LoVo (cell line): Measurements from ENCODE around the gene ANXA2.
A peak's percentile ranks its signal among the peaks of the same experiment; 100 is the strongest.
"Not testable (repeated sequence)": the region's sequence is repeated elsewhere in the genome, so short reads cannot be mapped to it uniquely, and the experiment has no call there.

Experiments
- DNase-seq: peaks from one replicate; pipeline ENCODE4 v3.0.0-alpha.2; 2016; ENCODE audit warnings: low spot score

ANXA2 gene

DNA sequence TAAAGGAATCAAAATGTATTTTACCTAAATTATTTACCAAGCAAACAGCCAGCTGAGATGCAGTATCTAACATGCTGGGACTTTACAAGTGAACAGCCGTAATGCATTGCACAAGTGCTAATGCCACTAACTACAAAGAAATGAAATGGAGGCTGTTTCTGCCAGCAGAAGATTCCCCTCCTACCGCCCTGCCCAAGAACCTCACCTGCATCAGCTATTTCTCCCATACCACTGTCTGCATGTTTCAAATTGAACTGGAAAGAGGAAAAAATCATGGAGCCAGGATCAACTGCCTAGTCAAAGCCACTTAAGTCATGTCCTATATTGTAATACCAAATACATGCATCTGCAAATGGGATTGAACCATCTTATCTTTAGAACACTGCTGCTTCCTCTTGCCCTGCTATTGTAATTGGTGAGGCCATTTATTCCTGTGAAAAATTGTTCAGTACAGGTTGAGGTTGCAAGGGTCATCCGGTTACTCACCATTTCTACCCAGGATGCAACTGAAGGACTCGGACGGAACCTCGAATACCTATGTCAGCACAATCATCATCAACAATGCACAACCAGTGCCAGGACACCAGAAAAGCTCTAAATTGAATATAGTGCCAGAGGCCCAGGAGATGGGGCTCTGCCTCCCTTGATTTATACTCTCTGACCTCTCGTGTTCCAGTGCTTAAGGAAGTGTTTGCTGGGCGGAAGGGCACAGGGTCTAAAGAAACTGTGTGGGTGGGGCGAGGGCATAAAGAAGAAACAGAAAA lies 27.5 kb downstream of the ANXA2 start:
- DNase-seq, result no peak

DNA sequence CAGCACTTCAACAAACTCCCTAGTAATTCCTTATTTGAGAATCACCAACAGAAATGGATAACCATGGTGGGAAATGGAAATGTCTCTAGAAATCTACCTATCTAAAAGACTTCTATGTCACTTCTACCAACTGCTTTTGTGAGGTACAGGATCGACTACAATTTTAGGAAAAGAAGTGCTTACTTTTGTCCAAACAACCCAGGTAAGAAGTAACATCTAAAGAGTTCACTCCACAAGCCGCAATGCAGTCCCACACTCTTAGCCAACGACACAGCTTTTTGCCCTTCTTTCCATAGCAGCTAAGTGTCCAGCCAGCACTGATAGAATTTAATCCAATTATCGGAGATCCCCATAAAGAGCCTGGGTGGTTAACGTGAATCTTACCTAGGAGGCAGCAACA lies 28.1 kb downstream of the ANXA2 start:
- no peak for DNase-seq

DNA sequence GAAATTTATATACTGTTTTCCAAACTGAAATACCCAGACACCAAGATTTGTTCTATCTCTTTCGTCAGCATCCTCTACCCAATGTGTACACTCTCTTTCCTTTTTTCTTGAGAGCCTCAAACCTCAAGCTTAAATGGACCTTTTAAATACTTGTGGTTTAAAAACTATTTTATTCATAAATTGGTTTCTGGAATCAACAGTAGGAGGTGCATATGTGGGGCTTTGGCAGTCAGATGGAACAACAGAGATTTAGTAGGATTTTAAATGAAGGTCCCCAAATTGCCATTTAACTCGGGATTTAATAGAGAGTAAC lies 33.2 kb downstream of the ANXA2 start:
- DNase-seq, result no peak

DNA sequence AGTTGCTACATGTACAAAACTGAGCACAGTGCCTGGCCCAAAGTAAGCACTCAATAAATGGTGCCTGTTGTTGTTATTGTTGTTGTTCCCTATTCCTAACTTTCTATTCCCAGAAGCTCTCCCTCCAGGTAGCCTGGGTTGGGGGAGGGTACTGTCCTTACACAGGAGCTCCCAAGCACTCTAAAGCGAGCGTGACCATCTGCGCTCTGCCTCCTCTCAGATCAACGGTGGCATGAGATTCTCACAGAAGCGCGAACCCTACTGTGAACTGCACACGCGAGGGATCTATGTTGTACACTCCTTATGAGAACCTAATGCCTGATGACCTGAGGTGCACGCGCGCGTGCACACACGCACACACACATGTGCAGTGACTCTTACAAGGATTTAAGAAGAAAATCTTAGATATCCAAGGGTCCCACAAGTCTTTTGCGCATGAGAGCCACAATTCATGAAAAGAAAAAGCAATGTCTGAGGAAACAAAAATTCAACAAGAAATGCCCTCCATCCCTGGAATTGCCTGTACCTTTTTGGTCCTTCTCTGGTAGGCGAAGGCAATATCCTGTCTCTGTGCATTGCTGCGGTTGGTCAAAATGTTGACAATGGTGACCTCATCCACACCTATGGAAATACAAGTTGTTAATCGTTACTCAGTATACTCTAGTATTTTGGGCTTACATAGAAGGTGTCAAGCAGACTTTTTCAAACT lies 33.7 kb downstream of the ANXA2 start:
- DNase-seq, result no peak

DNA sequence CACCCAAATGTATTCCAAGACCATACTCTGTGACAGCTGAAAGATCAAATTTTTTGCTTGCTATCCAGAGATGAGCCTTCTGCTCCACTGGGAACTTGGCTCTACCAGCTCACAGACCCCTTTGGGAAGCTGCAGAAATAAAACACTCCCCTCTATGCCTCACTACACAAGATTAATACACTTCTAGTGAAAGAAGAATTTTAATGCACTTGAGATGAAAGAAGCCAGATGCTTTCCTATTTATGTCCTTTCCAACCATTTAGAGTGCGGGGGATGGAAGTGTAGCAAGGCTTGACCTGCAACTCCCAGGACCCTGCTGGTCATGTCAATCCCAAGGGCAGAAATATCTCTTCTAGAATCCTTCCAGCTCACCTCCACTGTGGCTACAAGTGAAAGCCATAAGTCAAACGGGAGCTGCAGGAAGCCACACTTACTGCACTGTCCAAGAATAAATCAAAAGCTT lies 34.7 kb downstream of the ANXA2 start:
- DNase-seq, result no peak

DNA sequence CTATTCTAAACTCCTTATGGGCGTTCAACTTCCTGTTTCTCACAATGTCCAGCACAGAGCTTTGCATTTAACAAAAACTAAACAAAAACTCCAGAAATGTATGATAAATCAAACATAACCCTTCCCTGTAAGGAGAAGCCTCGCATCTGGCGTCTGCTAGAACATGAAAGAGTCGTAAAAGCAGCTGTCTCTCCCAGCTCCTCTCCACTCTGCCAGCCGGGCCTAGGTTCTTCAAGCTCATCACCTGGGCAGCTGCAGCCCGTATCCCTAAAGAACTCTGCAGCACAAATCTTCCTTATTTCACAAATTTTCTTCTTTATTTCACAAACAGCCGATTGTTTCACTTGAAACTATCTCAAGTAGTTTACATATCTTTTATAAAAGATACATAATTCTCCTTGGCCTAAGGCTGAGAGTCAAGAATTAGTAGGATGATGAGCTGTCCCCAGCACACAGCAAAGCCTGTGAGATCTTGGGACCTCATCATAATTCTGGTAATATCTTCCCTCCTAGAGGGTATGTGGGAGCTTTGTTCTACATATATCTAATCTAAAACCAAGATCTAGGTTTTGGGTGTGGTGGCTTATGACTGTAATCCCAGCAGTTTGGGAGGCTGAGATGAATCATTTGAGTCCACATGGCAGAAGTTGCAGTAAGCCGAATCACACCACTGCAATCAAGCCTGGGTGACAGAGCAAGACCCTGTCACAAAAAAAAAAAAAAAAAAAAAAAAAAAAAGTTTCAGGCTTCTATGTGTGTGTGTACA lies 35.3 kb downstream of the ANXA2 start:
- DNase-seq, result peak; percentile 41

DNA sequence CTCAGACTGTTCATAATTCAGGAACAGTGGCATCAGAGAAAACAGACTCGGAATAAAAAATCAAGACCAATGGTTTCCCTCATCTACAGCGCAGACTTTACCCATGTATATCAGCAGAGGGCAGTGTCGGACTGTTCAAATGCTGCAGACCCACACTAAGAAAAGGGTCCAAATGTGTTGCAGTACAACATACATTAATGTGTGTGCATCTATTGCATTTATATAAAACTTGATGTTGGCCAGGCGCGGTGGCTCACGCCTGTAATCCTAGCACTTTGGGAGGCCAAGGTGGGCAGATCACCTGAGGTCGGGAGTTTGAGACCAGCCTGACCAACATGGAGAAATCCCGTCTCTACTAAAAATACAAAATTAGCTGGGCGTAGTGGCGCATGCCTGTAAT lies 38.0 kb downstream of the ANXA2 start:
- DNase-seq, result not testable (repeated sequence)

DNA sequence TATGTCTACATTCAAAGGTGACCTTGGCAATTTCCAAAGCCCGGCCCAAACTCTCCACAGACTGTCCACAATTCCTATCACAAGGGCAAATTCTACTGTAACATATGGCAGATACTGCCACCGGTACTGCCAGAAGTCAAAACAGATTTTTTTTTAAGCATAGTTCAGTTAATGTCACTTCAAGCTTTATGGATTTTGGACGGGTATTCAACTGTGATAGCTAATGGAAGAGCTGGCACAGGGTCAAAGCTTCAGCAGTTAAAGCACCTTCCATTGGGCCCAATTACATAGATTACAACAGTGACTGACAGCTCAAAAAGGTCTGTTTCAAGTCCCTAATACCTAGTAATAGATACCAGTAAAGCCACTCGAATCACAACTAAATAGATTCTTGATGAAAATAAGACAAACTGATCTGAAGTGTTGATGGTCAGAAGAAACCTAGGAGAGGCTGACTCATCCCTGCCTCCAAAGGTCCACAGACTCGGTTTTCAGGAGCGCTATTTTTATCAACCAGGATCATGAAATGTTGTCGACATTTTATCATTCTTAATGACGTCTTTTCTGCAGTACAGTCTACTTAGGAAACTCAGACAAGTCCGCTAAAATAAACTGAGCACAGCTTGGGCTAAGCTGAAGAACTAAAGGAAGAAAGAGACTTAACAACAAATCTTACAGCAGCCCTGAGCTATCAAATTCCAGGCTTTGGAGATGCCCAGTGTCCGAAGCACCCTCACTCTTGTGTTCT lies 38.7 kb downstream of the ANXA2 start:
- DNase-seq, result no peak

DNA sequence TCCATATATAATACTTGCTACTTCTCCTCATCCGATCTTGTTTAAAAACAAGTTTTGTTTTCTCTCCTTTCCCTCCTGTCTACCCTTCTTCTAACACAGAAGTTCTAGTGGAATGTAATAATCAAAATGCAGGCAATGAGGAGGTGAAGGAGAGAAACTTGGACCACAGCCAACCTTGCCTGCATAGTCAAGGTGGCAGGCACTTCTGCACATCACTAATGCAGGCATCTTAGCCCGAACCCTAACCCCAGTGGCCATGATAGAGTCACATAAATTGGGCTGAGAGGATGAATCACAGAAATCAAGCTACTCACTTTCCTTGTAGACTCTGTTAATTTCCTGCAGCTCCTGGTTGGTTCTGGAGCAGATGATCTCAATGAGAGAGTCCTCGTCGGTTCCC lies 41.0 kb downstream of the ANXA2 start:
- no peak for DNase-seq

DNA sequence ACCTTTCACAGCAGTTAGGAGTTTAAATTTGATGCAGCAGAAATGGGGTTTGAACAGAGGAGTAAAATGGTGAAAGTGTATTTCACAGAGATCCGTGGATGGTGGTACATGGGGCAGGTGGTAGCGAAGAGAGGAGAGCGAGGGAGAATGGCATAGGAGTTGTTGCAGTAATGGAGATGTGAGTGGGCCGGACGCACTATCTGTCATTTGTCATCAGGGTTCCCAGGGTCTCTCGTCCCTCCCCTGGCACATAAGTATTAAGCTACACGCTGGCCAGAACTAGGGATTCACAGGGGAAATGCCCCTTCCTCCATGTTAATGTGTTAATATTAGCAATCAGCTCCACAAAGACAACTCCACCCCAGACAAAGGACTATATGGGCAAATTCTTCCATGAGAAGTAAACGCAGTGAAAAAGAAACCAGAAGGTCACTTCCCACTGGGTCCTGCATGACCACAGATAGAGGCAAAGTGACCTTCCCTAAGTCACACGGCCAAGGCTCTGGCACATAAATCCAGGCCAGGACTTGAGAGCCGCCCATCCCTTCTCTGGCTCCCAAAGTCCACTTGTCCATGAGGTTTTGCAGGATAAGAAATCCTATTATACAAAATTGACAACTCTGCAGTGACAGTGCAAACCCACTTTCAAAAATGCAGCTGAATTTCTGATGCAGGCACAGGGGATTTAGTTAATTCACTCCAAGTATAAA lies 42.5 kb downstream of the ANXA2 start:
- DNase-seq, result no peak

DNA sequence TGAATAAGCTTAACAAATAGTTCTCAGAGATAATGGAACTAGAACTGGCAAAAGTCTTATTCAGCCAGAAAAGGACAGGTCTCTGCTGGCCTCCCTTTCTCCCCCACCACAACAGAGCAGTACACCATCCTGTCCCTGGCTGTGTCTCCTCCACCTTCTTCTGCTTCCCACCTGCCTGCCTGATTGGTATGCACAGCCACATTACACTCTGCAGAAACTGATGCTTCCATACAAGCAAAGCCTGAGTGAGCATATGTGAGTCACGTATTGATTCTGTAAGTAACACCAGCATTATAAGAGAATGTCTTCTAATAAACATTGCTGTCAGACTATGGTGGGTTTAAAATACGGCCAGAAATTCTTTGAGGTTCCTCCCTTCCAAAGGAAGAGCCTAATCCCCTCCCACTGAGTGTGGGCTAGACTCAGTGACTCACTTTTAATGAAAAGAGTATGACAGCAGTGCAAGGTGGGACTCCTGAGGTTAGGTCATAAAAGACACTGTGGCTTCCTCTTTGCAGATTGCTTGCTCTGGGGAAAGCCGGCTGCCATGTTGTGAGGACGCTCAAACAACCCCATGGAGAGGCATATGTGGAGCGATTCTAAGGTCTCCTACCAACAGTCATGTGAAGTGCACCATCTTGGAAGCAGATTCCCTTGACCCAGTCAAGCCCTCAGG lies 44.4 kb downstream of the ANXA2 start:
- DNase-seq, result no peak

DNA sequence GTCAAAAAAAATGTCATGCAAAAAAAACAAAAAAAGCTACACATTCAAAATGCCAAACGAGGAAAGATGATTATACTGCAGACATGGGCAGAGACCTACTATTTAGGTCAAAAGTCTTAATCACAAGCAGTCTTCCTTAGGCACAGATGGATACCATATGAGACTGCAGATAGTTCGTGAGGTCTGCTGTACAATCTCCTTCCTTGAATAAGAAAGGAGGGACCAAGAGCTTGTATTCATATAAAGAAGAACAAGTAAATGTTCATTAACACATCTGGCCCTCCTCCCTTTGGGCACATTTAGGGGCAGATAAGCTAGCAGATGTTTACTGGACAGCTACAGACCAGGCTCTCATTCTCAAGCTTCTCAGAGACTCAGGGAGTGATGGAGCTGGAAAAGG lies 45.3 kb downstream of the ANXA2 start:
- no peak for DNase-seq

DNA sequence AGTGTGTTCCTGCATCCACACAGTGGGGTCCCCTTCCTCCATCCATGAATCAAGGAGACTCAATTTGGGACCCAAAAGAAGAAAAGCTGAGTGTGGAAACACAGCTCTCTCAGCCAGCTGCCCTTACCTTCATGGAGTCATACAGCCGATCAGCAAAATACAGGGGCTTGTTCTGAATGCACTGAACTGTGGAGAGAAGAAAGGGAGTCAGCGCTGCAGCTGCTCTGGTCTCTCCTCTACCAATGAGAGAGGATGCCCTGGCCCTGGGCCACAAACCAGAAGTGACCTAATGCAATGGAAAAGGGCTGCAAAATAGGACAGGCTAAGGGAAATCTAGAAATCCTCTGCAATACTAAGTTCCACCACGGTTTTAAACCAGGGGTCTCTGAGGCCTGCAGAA lies 46.7 kb downstream of the ANXA2 start:
- DNase-seq, result no peak

DNA sequence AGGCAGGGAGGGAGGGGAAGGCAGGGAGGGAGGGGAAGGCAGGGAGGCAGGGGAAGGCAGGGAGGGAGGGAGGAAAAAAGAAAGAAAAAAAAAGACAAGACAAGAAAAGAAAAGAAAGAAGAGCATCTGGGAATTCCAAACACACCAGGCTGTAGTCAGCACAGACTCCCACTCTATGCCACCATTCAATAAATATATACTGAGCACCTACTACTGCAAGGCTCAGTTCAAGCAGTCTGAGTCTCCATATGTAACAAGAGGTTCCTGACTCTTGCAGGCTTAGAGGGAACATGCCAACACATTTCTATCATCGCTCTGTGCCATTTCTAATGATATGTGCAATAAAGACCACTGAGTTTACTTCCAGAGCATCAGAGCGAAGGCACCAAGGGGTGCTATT lies 47.7 kb downstream of the ANXA2 start:
- no peak for DNase-seq

DNA sequence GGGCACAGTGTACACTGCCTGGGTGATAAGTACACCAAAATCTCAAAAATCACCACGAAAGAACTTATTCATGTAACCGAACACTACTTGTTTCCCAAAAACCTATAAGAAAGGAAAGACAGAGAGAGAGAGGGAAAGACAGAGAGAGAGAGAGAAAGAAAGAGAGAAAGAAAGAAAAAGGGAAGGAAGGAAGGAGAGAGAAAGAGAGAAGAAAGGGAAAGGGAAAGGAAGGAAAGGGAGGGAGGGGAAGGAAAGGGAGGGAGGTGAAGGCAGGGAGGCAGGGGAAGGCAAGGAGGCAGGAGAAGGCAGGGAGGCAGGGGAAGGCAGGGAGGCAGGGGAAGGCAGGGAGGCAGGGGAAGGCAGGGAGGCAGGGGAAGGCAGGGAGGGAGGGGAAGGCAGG lies 48.2 kb downstream of the ANXA2 start:
- no peak for DNase-seq

DNA sequence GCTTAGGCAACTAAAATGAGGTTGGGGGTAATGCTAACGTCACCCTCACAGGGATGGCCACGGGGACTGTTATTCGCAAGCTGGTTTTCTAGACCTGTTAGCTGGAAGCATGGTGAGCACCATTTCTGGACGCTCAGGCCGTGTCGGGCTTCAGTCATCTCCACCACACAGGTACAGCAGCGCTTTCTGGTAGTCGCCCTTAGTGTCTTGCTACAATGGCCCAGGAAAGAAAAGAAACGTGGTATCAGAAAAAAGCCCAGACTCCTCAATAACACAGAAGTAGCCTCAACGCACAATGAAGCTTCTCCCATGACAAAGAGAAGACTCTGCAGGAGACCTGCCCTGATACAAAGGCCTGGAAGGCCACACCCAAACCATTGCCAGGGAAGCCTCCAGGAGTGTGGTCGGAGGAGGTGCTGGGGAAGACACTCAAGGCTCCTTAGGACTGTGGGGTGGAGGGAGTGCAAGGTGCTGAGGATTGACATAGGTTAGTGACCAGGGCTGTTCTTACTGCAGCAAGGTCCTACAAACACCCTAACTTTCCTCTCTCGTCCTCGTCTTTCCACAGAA lies 50.2 kb downstream of the ANXA2 start:
- no peak for DNase-seq

DNA sequence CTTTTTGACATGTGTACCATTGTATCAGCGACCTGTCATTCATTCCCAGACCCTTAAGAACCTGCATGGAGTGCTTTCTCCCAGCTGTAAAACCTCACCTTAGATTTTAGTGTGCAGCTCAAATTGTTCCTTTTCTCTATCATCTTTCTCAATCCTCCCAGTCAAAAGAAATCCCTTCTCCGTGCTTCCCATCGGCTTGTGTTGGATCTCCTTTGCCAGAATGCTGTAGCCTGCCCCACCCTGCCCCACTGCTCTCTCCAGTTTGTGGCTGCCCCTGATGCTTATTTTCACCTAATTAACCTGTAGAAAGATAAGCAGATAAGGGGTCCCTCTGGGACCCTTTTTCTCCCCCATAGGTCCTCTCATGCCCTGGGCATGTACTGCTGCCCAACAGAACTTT lies 51.1 kb downstream of the ANXA2 start:
- DNase-seq, result no peak

DNA sequence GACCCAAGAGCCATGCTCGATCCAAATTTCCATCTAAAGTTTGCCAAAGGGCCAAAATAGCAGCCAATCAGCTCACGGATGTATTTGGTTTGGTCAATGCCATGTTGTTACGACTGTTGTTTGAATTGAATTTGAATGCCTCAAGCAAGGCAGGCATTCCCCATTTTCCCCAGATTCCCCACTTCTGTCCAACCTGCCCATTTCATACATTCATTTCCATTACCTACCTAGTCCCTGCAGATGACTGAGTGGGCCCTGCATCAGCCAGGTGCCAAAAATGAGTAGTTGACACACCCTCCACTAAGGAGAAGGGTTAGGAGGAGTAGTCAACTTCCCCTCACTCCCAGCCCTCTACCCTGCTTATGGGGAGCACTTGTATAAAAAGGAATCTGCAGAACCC lies 51.7 kb downstream of the ANXA2 start:
- no peak for DNase-seq

DNA sequence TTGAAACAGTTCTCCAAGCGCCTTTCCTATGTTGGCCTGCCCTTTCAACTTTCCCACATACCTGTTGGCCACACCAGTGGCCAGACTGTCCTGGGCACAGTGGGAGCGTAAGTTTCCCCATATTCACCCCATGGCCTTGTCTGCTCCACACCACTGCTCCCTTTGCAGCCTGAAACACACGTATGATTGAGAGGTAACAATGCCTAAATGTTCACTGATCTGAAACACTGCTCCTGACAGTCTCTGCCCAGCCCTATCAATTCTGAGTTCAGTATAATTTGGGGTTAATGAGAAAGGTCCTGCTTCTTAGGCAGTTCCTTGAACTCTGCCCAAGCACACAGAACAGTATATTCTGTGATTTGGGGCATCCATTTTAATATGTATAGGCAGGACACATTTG lies 52.2 kb downstream of the ANXA2 start:
- no peak for DNase-seq

DNA sequence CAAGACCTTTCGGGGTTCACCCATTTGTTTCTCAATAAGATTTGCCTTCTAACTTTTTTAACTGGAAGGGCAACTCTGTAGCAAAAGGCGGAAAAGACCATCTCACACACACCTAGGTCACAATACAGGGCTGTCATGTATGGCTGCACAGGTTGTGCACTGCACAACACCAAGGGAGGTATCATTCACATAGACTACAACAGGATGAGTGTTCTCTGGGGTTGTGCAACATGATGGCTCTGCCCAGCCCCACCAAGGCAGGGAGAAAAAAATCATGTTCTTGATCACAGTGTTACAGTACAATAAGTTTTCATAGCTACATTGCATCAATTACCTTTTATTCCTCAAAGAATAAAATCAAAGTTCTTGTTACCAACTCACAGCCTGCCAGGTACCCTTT lies 52.8 kb downstream of the ANXA2 start:
- no peak for DNase-seq

DNA sequence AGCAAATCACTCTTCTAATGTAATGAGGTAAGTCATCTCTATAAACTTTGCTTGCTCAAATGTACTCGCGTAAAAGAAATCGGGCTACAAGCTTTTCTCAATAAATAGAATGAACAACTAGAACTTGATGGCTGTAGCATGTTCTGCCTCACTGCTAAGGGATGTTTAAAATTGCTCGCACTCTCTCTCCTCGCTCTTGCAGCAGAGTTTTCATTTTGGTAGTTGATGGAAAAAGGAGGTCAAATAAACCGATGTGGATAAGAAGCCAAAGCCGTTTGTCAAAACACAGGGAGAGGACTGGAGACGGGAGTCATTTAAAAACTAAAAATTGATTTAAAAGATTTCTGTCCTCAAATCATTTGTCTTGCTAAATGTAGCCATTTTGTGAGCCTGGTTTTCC lies 53.3 kb downstream of the ANXA2 start:
- no peak for DNase-seq
